HG03064 (cell line): ENCODE measurements around the gene C2CD4C.
"Not testable (repeated sequence)": the region's sequence is repeated elsewhere in the genome, so short reads cannot be mapped to it uniquely, and the experiment has no call there.

Experiments
- ATAC-seq: cut with Tn5 transposase; IDR thresholded peaks from one replicate; pipeline ENCODE4 v1.9.1; 2021; ENCODE audit warnings: low read depth; ENCODE audit not compliant: unreplicated experiment

C2CD4C gene, protein sequence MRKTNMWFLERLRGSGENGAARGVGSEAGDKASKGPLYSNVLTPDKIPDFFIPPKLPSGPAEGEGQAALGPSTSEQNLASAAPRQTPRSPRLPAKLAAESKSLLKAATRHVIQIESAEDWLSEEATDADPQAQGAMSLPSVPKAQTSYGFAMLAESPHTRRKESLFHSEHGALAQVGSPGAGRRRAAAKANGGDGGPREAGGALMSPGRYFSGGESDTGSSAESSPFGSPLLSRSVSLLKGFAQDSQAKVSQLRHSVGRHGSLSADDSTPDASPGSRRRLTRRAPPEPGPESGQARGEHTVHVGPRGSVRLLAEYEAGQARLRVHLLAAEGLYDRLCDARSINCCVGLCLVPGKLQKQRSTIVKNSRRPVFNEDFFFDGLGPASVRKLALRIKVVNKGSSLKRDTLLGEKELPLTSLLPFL

DNA sequence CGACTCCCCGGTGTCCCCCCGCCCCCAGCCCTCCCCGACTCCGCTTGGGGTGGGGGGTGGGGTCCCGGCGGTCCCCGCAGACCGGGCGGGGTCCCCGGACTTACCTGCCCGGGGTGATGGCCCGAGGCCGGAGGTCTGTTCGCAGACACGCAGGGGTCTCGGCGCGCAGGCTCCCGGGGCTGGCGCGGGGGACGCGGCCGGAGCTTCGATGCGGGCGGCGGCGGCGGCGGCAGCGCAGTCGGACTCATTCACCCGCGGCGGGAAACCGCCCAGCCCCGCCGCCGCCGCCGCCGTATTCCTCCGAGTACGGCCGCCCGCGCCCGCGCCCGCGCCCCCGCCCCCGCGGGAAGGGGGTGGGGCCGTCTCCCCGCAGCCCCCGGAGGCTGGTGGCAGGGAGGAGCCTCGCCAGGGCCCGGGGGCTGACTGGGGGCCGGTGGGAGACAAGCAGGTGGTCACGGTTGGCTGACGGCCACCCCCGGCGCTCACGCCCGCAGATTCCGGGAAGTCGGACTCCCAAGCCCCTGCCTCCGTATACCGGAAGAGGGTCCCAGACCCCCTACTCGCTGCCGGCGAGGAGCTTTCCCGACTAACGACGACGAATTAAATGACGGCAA lies at the start of gene C2CD4C:
TSS of gene C2CD4C (minus strand) at position 246 of the 614 bp plus-strand sequence. CDS start 786 bp downstream, outside the sequence.
- ATAC-seq = no peak

GRCh38 chr19:458091-459042 lies 49.4 kb upstream of the C2CD4C start:
- ATAC-seq = no peak

- no peak for ATAC-seq
Observed at GRCh38 chr19:457636-458035, 48.7 kb upstream of the C2CD4C start.

GRCh38 chr19:456547-457110 lies 47.7 kb upstream of the C2CD4C start:
- no peak for ATAC-seq

GRCh38 chr19:455851-456546 lies 47.1 kb upstream of the C2CD4C start:
- ATAC-seq = no peak

- ATAC-seq = no peak
Observed at GRCh38 chr19:455031-455705, 46.2 kb upstream of the C2CD4C start.

GRCh38 chr19:453606-454005 lies 44.7 kb upstream of the C2CD4C start:
- ATAC-seq = no peak

DNA sequence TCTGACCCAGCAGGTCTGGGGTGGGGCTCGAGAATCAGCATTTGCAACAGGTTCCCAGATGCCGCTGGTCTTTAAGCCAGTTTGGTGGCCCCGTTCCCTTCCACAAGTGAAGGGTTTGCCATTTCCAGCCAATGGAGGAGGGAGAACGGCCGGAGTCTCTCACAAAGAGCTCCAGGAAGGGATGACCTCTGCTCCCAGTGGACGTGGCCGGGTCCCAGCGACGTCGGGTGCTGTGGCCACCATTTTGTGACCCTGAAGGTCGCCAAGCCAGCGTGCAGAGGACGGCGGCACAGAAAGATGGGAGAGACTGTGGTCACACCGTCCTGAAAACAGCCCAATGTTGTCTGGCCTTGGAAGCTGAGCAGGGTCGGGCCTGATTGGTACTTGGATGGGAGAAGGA lies 43.9 kb upstream of the C2CD4C start:
- ATAC-seq = no peak

- not testable (repeated sequence) for ATAC-seq
Observed at GRCh38 chr19:450912-451481, 42.0 kb upstream of the C2CD4C start.

DNA sequence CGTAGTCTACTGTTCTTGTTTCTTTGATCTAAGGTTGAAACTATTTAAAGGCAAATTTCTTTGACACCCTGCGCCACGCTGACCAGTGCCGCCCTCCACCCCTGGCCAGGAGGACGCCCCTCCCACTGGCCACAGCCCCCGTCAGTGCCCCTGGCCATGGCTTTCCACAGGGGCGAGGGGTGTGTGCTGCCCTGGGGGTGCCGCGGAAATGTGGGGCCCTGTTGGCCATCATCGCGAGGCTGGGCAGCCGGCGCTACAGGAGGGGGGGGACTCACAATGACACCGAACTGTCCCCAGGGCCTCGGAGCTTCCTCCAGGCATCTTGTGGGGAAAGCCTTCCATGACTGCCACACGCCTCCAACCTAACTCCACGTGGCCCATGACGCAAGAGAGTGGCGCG lies 41.0 kb upstream of the C2CD4C start:
- ATAC-seq = no peak

GRCh38 chr19:447816-448560 lies 39.0 kb upstream of the C2CD4C start:
- no peak for ATAC-seq

GRCh38 chr19:447064-447426 lies 38.1 kb upstream of the C2CD4C start:
- no peak for ATAC-seq

- no peak for ATAC-seq
Observed at GRCh38 chr19:444677-445210, 35.8 kb upstream of the C2CD4C start.

DNA sequence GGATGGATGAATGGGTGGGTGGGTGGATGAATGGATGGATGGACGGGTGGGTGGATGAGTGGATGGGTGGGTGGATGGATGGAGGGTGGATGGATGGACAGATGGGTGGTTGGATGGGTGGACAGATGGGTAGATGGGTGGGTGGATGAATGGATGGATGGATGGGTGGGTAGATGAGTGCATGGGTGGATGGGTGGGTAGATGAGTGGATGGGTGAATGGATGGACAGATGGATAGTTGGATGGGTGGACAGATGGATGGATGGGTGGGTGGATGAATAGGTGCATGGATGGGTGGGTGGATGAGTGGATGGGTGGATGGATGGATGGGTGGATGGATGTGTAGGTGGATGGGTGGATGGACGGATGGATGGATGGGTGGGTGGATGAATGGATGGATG lies 34.1 kb upstream of the C2CD4C start:
- no peak for ATAC-seq

- no peak for ATAC-seq
Observed at GRCh38 chr19:442085-442484, 33.1 kb upstream of the C2CD4C start.

DNA sequence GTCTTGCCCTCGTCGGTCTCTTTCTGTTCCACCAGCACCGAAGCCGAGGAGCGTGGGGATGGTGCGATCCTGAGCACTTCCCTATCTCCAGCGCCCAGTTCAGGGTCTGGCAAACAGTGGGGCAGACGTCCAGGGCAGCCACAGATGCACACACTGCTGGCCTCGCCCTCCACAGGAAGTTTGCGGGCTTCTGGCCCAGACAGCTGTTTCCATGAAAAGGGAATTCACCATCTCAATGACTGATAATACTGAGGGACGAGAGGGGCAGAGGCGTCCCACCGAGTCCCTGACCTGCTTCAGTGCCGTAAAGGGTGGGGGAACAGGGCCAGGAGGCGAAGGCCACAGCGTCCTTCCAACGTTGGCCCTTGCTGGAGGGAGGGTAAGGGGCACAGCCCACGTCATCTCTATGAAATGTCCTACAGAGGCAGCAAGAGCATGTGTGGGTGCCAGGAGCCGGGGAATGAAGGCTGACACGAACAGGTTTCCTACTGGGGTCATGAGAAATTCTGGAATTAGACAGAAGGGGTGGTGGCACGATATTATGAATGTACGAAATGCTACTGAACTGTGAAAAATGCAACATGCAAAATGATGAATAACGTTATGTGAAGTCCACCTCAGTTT lies 32.4 kb upstream of the C2CD4C start:
- no peak for ATAC-seq

DNA sequence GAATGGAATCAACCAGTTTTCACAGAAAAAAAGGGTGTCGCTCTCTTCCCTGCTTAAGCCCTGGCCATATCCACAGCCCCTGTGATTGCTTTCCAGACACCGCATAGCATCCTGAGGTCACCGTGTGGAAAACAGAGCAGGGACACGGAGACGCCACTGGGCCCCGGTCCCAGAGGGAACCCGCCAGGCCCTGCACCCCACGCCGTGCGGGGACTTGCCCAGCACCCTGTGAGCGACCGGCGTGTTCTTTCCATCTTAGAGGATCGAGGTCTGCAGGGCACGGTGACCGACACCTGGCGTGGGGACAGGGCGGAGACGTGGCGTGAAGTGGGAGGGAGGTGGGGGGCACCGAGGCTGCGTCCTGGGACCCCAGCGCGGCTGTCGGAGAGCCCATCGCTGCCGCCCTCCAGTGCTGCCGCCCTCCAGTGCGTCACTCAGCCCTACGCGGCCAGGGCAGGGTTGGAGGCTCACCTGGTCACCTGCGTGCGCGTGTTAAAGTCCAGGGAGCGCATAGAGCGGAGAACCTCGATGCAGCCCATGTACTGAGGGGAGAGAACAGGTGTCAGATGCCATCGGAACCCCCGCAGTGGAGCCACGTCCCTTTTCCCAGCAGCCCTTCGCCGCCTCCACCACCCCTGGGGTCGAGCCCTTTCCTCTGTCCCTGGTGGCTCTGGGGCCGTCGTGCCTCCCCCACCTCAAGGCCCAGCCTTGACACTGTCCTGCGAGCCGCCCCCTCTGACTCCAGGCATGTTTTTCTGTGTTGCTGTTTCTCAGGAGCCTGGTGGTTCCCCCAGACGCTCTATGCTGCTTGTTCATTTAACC lies 31.7 kb upstream of the C2CD4C start:
- no peak for ATAC-seq
